HG03575 (cell line): Measurements from ENCODE around the gene ZNF644.

Experiments
- ATAC-seq: cut with Tn5 transposase; IDR thresholded peaks from one replicate; pipeline ENCODE4 v1.9.1; 2021; ENCODE audit not compliant: unreplicated experiment, insufficient number of reproducible peaks, low FRiP score; ENCODE audit errors: extremely low read depth

ZNF644 gene

DNA sequence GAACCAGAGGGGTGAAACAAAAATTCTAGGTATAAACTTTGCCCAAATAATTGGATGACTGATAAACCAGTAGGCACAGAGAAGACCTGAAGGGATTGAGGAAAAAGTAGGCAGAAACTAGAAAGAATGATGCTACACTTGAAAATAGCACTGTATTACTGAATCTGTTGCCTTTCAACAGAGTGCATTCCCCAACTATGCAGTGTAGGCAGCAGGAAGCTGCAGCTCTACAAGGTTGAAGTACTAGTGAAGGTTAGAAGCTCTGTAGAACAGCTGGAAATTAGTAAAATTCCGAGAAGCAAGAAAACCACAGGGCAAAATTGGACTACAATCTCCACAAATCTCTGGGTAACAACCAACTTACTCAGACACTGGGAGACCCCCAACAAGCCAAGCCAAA lies 27.4 kb downstream of the ZNF644 start:
- ATAC-seq = no peak

DNA sequence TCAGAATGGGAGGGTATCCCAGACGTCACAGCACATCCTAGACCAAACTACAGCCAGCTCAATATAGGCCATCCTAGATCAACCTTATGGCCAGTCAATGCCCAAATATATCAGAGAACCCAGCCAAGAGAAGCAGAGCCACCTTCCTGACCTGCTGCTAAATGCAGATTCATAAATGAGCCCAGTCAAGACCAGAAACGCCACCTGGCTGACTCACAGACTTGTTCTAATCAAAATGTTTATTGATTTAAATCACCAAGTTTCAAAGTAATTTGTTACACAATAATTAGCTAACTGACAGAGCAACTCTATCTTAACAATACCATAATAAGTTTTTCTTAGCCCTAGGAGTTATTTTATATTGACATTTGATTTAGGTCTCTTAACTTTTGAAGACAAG lies 28.6 kb downstream of the ZNF644 start:
- no peak for ATAC-seq

DNA sequence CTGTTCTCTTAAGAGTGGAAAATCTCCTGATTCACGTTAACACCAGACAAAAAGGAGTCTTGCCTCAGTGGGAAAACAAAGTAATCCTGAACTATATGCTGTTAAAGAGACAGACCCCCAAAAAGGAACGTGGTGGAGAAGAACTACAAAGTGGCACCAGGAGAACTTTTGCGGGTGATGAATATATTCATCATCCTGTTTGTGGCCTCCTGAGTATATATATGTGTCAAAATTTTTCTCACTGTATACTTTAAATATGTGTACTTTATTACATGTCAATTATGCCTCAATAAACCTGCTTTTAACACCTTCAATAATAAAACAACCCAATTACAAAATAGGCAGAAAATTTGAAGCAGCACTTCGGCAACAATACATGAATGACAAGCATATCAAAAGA lies 31.1 kb downstream of the ZNF644 start:
- ATAC-seq = no peak

DNA sequence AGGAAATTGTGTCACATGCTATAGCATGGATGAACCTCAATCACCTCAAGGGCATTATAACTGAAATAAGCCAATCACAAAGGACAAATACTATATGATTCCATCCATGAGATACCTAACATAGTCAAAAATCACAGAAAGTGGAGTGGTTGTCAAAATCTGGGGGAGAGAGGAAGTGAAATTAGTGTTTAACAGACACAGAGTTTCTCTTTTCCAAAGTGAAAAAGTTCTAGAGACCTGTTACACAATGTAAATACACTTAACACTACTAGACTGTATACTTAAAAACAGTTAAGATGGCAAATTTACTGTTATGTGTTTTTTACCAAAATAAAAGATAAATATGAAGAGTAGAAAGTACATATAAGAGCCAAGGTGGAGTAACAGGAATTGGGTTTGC lies 31.8 kb downstream of the ZNF644 start:
- ATAC-seq = no peak

DNA sequence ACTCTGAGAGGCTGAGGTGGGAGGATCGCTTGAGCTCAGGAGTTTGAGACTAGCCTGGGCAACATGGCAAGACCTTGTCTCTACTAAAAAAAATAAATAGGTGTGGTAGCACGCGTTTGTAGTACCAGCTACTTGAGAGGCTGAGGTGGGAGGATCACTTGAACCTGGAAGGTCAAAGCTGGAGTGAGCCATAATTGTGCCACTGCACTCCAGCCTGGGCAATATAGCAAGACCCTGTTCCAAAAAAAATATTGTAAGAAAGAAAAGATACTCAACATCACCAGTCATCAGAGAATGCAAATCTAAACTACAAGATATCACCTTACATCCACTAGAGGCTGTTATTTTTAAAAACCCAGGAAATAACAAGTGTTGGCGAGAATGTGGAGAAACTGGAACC lies 32.5 kb downstream of the ZNF644 start:
- no peak for ATAC-seq

DNA sequence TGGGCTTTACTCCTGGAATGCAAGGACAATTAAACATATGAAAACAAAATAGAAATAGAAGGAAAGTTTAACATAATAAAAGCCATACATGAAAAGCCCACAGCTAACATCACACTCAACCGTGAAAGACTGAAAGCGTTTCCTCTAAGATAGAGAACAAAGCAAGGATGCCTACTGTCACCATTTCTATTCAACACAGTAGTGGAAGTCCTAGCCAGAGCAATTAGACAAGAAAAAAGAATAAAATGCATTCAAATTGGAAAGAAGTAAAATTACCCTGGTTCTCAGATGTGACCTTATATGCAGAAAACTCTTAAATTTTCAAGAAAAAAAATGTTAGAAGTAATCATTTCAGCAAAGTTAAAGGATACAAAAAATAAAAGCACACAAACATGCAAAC lies 34.0 kb downstream of the ZNF644 start:
- no peak for ATAC-seq

DNA sequence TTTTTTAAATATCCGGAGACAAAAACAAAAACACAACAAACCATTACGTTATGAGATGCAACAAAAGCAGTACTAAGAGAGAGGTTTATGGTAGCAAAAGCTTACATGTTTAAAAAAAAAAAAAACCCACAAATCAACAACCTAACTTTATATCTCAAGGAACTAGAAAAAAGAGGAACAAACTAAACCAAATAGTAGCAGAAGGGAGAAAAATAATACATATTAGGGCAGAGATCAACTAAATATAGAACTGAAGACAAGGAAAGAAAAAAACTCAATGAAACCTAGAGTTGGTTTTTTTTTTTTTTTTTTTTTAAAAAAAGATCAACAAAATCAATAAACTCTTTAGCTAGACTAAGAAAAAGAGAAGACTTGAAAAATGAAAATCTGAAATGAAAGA lies 34.9 kb downstream of the ZNF644 start:
- ATAC-seq = no peak

DNA sequence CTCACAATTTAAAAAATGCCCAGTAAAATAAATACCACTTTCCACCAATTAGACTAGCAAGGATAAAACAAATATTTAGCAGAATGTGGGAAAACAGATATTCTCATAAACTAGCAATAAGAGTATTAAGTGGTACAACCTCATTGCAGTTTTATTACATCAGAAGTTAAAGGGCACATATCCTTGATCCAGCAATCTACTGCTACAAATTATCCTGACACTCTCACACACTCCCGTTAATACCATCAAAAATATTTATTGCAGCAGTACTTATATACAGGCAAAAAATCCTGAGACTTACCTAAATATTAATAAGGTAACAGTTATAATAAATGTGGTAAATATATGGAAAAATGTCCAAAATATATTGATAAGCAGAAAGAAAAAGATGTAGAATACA lies 44.3 kb downstream of the ZNF644 start:
- no peak for ATAC-seq

DNA sequence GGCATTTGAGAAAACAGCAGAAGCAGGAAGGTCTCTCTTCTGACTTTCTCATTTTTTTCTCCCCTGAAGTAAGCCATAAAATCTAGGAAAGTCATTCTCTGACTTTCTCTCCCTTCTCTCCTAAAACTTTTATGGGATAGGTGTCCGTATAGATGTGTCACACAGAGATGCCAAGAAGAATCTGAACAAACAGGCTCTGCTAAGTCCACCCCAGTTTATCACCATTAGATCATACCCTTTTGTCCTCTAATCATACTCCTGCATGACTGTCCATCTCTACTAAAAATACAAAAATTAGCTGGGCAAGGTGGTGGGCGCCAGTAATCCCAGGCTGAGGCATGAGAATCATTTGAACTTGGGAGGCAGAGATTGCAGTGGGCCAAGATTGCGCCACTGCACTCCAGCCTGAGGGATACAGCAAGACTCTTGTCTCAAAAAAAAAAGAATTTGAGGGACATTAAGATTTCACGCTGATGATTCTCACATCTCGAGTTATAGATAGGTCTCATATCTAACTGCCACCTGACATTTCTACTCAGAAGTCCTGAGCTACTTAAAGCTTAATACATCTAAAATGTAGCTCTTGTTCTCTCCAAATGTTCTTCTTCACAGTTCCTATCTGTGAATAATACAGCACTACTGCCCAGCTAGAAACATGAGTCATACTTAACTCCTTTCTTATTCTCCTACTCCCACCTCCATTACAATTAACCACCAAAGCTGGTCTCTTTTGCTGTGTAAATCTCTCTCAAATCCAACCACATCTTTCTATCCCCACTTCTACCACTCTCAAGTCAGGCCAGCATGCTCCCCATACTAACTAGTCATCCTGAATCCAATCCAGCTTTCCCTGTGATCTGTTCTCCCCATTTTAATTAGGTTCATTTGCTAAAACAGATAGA lies 47.7 kb downstream of the ZNF644 start:
- ATAC-seq = no peak

DNA sequence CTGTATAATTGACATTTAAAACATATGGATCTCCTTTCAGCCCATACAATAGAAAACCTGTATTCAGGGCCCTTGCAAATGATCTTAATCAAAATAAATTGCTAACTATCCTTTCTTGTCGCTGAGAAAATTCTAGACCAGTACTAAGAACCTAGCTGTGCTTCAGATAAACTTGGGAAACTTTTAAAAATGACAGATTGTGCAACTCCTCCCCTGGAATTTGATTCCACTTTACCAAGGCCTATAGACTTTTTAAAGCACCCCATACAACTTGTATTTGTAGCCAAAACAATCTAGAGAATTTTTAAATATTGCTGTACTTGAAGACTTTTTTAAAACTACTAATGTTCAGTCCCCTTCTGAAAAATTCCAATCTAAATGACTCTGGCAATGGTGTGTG lies 51.6 kb downstream of the ZNF644 start:
- no peak for ATAC-seq

DNA sequence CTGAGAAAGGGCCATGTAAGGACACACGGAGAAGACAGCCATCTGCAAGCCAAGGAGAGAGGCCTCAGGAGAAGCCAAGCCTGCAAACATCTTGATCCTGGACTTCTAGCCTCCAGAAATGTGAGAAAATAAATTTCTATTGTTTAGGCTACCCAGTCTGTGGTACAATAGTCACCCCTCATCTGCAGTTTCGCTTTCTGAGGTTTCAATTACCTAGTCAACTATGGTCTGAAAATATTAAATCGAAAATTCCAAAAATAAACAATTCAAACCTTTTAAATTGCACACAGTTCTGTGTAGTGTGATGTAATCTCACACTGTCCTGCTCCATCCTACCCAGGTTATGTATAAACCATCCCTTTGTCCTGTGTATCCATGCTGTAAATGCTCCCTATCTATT lies 52.6 kb downstream of the ZNF644 start:
- no peak for ATAC-seq

DNA sequence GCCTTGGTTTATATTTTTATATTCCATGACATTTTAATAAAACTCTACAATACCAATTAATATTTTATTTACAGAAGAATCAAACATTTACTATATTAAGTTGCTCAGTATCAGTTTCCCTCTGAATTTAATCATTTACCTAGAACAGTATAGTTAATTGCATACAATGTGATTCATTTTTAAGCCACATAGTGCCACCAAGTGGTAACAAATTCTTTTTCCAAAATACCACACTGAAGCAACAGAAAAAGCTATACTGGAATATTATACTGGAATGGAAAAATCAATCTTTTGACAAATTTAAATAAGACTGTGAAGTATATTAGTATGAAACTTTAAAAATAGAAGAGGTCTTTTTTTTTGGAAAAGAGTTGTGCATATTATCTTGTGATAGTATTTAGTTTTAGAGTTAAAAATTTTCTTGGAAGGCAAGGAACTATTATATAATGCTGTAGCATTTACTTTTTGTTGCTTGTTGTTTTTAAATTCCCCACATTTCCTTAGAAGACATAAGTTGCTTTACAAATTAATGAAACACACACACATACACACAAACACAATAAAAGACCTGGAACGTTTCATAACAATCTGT lies 57.3 kb downstream of the ZNF644 start:
- ATAC-seq = no peak

DNA sequence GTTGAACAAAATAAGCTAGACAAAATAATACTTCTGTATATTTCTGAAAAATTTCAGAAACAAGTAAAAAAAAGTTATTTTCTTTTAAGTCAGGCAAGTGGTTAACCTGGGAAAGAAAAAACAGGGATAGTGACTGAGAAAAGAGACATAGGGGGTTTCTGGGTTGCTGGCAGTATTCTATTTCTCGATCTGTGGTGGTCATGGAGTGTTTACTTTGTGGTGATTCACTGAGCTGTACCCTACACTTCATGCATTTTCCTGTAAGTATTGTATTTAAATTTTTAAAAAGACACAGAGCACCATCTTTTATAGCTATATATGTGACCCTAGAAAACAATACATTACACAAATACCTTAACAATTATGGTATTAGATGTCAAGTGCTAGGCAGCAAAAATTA lies 58.2 kb downstream of the ZNF644 start:
- ATAC-seq = no peak

DNA sequence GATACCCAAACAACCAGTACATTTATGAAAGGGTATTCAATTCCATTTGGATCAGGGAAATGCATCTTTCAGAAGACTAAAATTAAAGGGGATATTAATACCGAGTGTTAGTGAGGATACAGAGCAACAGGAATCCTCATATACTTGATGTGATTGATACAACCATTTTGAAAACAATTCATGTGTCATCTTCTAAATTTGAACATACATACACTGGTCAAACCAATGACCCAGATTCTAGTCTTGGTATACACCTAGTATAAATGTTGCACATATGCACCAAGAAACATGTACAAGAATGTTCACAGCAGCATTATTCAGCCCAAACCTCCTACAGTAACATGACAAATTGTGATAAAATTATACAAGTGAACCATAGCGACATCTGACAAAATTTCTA lies 58.6 kb downstream of the ZNF644 start:
- no peak for ATAC-seq

DNA sequence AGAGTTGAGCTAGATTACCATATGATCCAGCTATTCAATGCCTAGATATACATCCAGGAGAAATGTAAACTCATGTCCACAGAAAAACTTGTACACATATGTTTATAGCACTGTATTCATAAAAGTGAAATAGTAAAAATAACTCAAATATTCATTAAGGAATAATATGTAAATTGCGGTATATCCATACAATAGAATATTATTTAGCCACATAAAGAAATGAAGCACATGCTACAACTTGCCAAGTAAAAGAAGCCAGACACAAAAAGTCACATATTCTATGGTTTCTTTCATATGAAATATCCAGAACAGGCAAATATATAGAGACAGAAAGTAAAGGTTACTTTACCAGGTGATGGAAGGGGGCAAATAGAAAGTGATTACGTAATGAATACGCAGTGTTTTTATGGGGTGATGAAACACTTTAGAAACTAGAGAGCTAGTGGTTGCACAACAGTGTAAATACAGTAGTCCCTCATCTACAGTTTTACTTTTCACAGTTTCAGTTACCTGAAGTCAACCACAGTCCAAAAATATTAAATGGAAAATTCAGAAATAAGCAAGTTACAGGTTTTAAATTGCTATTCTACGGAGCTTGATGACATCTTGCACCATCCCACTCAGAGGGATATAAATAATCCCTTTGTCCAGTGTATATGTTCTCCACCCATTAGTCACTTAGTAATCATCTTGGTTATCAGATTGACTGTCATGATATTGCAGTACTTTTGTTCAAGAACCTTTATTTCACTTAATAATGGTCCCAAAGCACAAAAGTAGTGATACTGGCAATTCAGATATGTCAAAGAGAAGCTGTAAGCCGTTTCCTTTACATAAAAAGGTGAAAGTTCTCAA lies 62.3 kb downstream of the ZNF644 start:
- ATAC-seq = peak; percentile 52

DNA sequence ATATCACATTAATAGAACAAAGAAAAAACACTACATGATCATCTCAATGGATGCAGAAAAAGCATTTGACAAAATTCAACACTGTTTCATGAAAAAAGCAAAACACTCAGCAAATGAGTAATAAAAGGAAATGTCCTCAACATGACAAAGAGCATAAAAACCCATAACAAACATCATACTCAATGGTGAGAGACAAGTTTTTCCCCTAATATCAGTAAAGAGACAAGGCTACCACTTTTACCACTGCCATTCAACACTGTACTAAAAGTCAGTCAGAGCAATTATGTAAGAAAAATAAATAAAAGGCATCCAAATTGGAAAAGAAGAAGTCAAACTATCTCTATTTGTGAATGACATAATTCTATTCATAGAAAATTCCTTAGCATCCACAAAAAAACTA lies 64.3 kb downstream of the ZNF644 start:
- ATAC-seq = no peak

DNA sequence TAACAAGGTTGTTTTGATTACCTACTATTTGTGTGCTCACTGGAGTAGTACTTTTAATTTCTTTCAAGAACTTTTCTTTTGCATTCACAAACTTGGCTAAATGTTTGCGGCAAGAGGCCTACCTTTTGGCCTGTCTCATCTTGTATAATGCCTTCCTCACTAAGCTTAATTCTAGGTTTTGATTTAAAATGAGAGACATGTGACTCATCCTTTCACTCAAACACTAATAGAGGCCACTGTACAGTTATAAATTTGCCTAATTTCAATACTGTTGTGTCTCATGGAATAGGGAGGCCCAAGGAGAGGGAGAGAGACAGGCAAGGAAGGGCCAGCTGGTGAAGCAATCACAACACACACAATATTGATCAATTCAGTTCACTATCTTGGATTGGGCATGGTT lies 66.1 kb downstream of the ZNF644 start:
- ATAC-seq = no peak

DNA sequence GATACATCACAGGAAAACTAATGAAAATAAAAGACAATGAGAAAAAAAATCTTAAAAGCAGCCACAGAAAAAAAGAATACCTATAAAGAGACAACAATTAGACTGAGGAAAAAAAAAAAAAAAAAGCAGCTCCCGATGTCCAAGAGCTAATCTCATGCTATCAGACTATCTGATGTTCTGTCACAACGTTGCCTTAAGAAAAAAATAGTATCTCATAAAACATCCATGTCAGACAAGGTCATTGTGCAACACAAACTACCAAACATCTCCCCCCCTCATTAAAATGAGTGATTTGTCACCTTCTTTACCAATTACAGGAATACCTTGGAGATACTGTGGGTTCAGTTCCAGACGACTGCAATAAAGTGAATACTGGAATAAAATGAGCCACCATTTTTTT lies 68.9 kb downstream of the ZNF644 start:
- ATAC-seq = no peak

DNA sequence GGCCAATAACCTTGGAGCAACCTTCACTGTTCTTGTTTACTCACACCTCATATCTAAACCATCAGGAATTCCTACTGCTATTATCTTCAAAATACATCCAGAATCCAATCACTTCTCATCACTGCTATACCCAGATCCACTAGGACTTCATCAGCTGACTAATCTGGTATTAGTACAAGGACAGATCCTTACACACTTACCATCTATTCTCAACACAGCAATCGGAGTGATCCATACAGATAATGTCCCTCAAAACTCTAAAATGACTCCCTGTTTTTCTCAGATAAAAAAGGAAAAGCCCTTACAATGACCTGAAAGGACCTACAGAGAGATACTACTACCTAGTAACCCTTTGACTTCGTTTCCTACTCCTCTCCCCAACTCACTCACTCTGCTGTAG lies 70.8 kb downstream of the ZNF644 start:
- ATAC-seq = no peak

DNA sequence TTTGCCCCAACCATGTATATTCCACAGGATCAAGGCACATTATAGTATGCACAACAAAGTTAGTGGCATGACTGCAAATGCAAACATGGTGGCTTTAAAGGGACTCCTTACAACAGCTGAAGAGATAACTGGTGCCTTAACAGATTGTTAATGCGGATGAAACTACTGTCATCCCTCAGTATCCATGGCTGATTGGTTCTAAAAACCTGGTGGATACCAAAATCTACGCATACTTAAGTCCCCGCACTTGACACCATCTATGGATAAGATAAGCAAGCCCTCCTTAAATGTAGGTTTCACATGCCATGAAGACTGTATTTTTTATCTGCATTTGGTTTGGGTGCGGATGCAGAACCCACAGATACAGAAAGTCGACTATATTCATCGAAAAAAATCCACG lies 73.5 kb downstream of the ZNF644 start:
- no peak for ATAC-seq
